Stimulated activated CD8-positive, alpha-beta memory T cell treated with anti-CD3 and anti-CD28 coated beads, Interleukin-7, amount 100 ng/mL, for 48 hours (primary cell): ENCODE results near the gene EMC7.
"Not testable (repeated sequence)": the region's sequence is repeated elsewhere in the genome, so short reads cannot be mapped to it uniquely, and the experiment has no call there.

ENCODE experiments used
- DNase-seq, 2 donors: peaks; one replicate each; pipeline ENCODE4 v3.0.0-alpha.2; 2020; ENCODE audit warnings: low read depth in 1 of 2; ENCODE audit errors: extremely low read depth in 1 of 2

The EMC7 gene

GRCh38 chr15:34101366-34102174, at the start of gene EMC7, which contains the start of gene PGBD4:
EMC7 (minus strand) TSS chr15:34101862; CDS start chr15:34101839, 23 bp downstream.
PGBD4 (plus strand) TSS chr15:34102083; CDS start chr15:34102532, 449 bp downstream.
- peak; percentile 98 to 99 for DNase-seq

- no peak for DNase-seq
Observed at GRCh38 chr15:34147371-34148140, 45.9 kb upstream of the EMC7 start.

- DNase-seq = no peak
Observed at GRCh38 chr15:34133511-34133910, 31.8 kb upstream of the EMC7 start.

GRCh38 chr15:34132881-34133280, 31.2 kb upstream of the EMC7 start:
- DNase-seq = no peak

GRCh38 chr15:34128898-34129297, 27.2 kb upstream of the EMC7 start:
- no peak for DNase-seq

GRCh38 chr15:34126522-34126921, 24.9 kb upstream of the EMC7 start:
- no peak for DNase-seq

GRCh38 chr15:34125945-34126344, 24.3 kb upstream of the EMC7 start:
- DNase-seq = no peak

GRCh38 chr15:34124651-34125050, 23.0 kb upstream of the EMC7 start:
- DNase-seq = no peak

GRCh38 chr15:34122771-34123183, 21.1 kb upstream of the EMC7 start:
- DNase-seq = no peak

GRCh38 chr15:34121786-34122185, 20.1 kb upstream of the EMC7 start:
- DNase-seq = not testable (repeated sequence)

GRCh38 chr15:34120420-34120819, 18.8 kb upstream of the EMC7 start:
- DNase-seq = not testable (repeated sequence)

- no peak for DNase-seq
Observed at GRCh38 chr15:34119291-34119690, 17.6 kb upstream of the EMC7 start.

GRCh38 chr15:34116620-34117019, 15.0 kb upstream of the EMC7 start:
- DNase-seq = no peak

GRCh38 chr15:34114739-34115138, 13.1 kb upstream of the EMC7 start:
- no peak for DNase-seq

- no peak for DNase-seq
Observed at GRCh38 chr15:34114215-34114614, 12.6 kb upstream of the EMC7 start.

- DNase-seq = no peak
Observed at GRCh38 chr15:34111488-34111887, 9.8 kb upstream of the EMC7 start.

GRCh38 chr15:34109797-34110663, 8.4 kb upstream of the EMC7 start:
- DNase-seq = no peak

GRCh38 chr15:34107315-34107714, 5.7 kb upstream of the EMC7 start:
- DNase-seq = no peak

- no peak for DNase-seq
Observed at GRCh38 chr15:34106423-34106822, 4.8 kb upstream of the EMC7 start.

- DNase-seq = no peak
Observed at GRCh38 chr15:34102175-34102925, 688 bp upstream of the EMC7 start.
